Retinal pigment epithelial cell (primary cell): ENCODE results near the gene MAGI2.

Experiments used
- DNase-seq: peaks from one replicate; pipeline ENCODE4 v3.0.0-alpha.2; 2010; ENCODE audit warnings: low read depth
- H3K4me3 ChIP-seq: 2 replicates; pipeline ENCODE4 v1.5.1; 2011; ENCODE audit warnings: mild to moderate bottlenecking, low read length, control low read depth, moderate library complexity
- TF ChIP-seq, protein P1 (sequence below): conservative IDR thresholded peaks from 2 replicates; pipeline ENCODE4 v1.5.1; 2011; ENCODE audit warnings: low read depth, low read length, control low read depth, inconsistent platforms

Gene MAGI2

DNA sequence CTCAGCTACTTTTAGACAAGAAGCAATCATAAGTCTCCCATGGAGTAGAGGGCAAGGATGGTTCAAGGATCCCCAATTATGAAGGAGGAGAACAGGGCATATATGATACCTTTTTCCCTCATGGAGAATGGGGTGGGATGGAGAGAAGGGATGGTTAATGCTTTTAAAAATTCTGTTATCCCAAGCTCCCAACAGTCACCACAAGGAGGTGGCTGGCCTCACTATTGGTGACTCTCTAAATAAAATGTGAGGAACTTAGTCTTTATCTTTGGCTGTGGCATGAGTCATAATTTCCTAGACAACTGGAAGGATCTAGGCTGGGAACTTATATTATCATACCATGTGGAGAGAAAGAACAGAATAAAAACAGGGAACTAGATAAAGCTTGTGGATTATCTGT lies 1357.9 kb downstream of the MAGI2 start:
- no peak overlapping the region for H3K4me3 ChIP-seq
- no peak for DNase-seq
- TF ChIP-seq, protein P1, sequence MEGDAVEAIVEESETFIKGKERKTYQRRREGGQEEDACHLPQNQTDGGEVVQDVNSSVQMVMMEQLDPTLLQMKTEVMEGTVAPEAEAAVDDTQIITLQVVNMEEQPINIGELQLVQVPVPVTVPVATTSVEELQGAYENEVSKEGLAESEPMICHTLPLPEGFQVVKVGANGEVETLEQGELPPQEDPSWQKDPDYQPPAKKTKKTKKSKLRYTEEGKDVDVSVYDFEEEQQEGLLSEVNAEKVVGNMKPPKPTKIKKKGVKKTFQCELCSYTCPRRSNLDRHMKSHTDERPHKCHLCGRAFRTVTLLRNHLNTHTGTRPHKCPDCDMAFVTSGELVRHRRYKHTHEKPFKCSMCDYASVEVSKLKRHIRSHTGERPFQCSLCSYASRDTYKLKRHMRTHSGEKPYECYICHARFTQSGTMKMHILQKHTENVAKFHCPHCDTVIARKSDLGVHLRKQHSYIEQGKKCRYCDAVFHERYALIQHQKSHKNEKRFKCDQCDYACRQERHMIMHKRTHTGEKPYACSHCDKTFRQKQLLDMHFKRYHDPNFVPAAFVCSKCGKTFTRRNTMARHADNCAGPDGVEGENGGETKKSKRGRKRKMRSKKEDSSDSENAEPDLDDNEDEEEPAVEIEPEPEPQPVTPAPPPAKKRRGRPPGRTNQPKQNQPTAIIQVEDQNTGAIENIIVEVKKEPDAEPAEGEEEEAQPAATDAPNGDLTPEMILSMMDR = no peak

DNA sequence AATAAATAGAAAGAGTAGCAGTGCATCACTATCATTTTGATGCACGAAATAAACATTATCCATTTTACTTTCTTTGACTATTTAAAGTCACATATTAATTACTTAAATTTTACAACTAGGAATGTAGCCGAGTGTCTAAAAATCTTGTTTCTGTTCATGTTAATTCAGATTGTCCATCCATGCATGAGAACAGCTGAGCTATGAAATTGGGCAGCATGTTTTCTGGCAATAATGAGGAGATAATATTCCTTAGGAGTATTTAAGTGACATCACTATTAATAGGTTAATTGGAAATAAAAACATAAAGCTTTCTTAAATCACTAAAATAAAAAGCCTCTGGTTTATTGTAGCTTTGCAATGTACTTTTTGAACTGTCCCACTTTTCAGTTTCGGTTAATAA lies 1361.1 kb downstream of the MAGI2 start:
- peak; percentile 42 for DNase-seq
- no peak overlapping the region for H3K4me3 ChIP-seq
- TF ChIP-seq, protein P1 = no peak

DNA sequence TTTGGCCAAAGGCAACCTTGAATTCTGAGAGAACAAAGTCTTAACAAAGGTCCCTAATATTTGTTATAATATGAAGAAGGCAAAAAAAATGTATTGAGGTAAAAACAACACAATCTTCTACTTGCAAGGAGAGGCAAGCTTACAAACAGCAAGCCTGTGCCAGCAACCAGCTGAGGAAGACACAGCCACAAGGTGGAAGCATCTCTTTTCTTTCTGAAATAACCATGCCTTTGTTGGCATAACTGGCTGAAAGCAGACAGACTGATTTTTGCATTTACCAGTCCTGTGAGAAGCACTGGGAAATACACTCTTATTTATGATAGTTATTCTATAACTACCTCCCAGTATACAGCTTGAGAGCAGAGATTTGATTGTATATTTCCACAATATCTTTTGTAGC lies 1362.9 kb downstream of the MAGI2 start:
- H3K4me3 ChIP-seq = no peak overlapping the region
- TF ChIP-seq, protein P1 = peak; percentile 20
- no peak for DNase-seq

DNA sequence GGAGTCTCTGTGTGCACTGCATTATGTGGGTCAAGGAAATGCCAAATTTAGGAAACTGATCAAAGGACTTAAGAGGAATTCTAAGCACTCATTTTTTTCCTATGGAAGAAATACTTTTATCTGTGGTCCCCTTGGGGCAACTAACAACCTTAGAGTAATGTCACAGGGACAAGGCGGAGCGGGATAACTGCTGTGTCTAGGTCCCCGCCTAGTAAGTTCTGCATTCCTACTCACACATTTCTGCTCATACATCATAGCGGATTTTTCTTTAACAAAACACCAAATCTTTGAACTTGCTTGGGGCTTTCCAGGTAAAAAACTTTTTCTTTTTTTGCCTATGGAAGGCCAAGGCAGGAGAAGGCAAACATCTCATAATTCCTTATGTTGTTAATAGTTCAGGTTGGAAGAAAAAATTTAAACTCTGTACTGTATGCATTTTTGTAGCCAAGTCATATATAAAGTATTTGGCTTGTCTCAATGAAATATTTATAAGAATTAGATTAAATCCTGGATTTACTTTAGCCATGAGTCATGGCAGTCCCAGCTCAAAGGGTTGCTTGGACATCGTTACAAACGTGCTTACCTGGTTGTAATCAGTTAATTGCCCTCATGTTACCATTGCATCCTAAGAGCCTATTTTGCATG lies 1369.9 kb downstream of the MAGI2 start:
- no peak overlapping the region for H3K4me3 ChIP-seq
- TF ChIP-seq, protein P1 = no peak
- DNase-seq = peak; percentile 72

DNA sequence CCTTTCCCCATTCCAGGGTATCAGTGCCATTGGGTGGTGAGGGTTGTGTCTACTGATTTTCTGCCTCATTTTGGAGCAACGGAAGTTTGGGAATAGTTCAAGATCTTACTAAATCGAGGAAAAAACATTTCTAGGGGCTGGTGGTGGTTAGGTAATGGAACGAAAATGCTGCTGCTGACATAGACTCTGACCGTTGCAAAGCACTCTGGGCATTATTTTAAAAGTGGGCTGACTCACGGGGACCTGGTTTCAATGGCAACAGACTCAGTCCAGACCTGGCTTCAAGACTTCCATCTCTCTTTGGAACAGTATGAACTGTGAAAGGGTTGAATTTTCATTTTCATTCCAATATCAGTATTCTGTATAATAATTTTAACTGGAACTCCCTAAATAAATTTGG lies 1370.9 kb downstream of the MAGI2 start:
- TF ChIP-seq, protein P1 = no peak
- DNase-seq = no peak

DNA sequence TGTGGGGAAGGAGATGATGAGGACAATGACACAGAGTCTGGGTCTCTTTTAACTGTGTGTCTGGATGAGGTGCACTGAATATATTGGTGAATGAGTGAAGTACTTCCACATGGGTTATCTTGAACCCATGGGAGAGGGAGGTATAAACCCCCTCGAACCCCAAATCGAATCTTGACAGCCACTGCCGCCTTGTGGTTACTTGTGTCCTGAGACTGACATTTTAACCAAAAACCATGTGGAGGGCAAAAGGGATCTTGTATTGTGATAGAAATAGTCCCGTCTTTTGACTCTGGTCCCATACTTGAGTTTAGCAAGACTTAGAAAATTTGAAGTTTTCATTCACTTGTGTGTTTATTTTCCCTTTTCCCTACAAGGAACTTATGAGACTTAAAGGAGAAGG lies 1371.6 kb downstream of the MAGI2 start:
- no peak overlapping the region for H3K4me3 ChIP-seq
- DNase-seq = no peak
- TF ChIP-seq, protein P1 = no peak

More for the DNA sequence above, 1370.9 kb downstream of the MAGI2 start:
- no peak overlapping the region for H3K4me3 ChIP-seq

DNA sequence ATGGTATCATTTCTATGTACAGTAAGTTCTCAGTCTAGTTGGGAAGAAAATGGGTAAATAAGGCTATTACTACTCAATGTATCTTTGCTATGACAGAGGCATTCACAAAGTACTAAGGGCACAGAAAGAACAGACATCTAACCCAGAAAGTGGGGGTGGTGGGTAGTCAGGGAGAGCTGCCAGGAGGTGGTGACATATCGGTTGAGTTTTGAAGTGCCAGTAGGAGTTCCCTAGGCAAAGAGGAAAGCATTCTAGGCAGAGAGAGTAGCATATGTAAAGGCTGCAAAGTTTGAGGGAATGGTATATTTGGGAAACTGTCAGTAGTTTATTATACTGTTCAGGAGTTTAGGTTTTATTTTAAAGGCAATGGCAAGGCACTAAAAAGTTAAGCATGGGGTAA lies 1372.1 kb downstream of the MAGI2 start:
- DNase-seq = no peak
- no peak overlapping the region for H3K4me3 ChIP-seq
- TF ChIP-seq, protein P1 = no peak
